Measurements from ENCODE around the gene PDE4D. TPM values are rescaled to one million over a fixed set of nuclear protein-coding genes. Genes with fewer than 3 reads are reported as not detected.

Gene PDE4D
- total and polyA plus RNA-seq, 2 donors (not counting 3 experiments of a cell fraction or from before 2014, with no cell fraction given) = 34.5 to 51.2 TPM

DNA sequence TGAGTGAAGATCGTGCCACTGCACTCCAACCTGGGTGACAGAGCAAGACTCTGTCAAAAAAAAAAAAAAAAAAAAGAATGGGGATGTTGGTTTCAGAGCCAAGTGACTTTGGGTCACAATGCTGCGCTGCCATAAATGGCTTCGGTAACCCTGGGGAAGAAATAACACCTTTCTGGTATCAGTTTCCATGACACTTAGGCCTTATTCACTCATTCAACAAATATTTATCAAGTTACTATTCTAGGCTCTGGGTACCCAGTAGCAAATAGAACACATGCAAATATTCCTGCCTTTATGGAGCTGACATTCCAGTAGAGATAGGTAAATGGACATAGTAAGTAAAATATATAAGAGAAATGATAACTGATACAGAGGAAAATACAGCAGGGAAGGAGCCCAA lies 454.2 kb downstream of the PDE4D start:
- dilution Hi-C loops (cut with MboI; ENCODE audit: extremely low pct_ligation_motif_present, low sequenced_read_pairs) (no loop called here), intact Hi-C loops (cut with micrococcal nuclease) (no loop called here)
- no peak overlapping the region for H3K9ac ChIP-seq (replicated peaks; ENCODE audit: extremely low read depth, insufficient read depth, low read length)
- no peaks in the 10 kb centered on the region for H3K79me2 ChIP-seq (ENCODE audit: control insufficient read depth, insufficient read depth, low read length)
- H3K9me3 ChIP-seq (replicated peaks; ENCODE audit: control insufficient read depth, insufficient read depth, low read length) = no peaks in the 10 kb centered on the region
- H3K27me3 ChIP-seq (ENCODE audit: control insufficient read depth in 2 of 2, insufficient read depth in 2 of 2, low read length in 2 of 2) = no peaks in the 10 kb centered on the region
- H3K36me3 ChIP-seq (ENCODE audit: control insufficient read depth in 2 of 2, extremely low read depth in 1 of 2, insufficient read depth in 2 of 2, low read length in 2 of 2) = no peaks in the 10 kb centered on the region
- no peak overlapping the region for H3K4me3 ChIP-seq (replicated peaks in 1 of 3; ENCODE audit: insufficient read depth in 1 of 3, low read depth in 1 of 3, low read length in 3 of 3)
- H3K27ac ChIP-seq (ENCODE audit: insufficient read depth, low read depth, low read length) = no peak overlapping the region
- BruUV-seq (replicated peaks) = no TSS peak
- no peak overlapping the region for H2AFZ ChIP-seq (ENCODE audit: low read depth, low read length)
- DNase-seq (ENCODE audit: low read depth, low spot score) = no peak
- no peaks in the 10 kb centered on the region for H3K4me1 ChIP-seq (ENCODE audit: control insufficient read depth, extremely low read depth, insufficient read depth, low read length)
- no peak for FAIRE-seq
- CTCF ChIA-PET = interaction anchor here (0.7 kb wide), 1 partner anchor 585 kb away, joined by 3 read pairs; no protein-coding TSS in a partner anchor
- no peak for TF ChIP-seq GATA2 (IDR thresholded peaks at IDR 0.05; ENCODE audit: insufficient read depth, insufficient read length, low read depth, low read length)
- TF ChIP-seq MYC (IDR thresholded peaks at IDR 0.05; ENCODE audit: low read depth, low read length) = no peak
- no peak for TF ChIP-seq EZH2 (IDR thresholded peaks at IDR 0.05; ENCODE audit: borderline replicate concordance, low read depth, low read length, severe bottlenecking)
- TF ChIP-seq, protein P1, sequence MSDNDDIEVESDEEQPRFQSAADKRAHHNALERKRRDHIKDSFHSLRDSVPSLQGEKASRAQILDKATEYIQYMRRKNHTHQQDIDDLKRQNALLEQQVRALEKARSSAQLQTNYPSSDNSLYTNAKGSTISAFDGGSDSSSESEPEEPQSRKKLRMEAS (IDR thresholded peaks at IDR 0.05; ENCODE audit: insufficient read depth, insufficient read length) = no peak
- no peak for TF ChIP-seq FOS (IDR thresholded peaks at IDR 0.05; ENCODE audit: borderline replicate concordance, insufficient read depth, low read length)
- no peak for TF ChIP-seq POLR2AphosphoS5 (IDR thresholded peaks at IDR 0.05; ENCODE audit: insufficient read depth, low read depth, low read length)
- TF ChIP-seq JUN (IDR thresholded peaks at IDR 0.05; ENCODE audit: borderline replicate concordance, insufficient read depth, insufficient read length, low read depth) = no peak
- TF ChIP-seq POLR2A (IDR thresholded peaks at IDR 0.05; ENCODE audit: low read depth, low read length) = no peak
- H4K20me1 ChIP-seq (replicated peaks; ENCODE audit: control insufficient read depth, extremely low read depth, insufficient read depth, low read length) = no peaks in the 10 kb centered on the region
- no peak overlapping the region for H3K4me2 ChIP-seq (ENCODE audit: insufficient read depth, low read length)
- POLR2A ChIA-PET = no interaction called here
- H3K9me1 ChIP-seq (replicated peaks; ENCODE audit: control insufficient read depth, extremely low read depth, insufficient read depth, low read length) = no peaks in the 10 kb centered on the region

DNA sequence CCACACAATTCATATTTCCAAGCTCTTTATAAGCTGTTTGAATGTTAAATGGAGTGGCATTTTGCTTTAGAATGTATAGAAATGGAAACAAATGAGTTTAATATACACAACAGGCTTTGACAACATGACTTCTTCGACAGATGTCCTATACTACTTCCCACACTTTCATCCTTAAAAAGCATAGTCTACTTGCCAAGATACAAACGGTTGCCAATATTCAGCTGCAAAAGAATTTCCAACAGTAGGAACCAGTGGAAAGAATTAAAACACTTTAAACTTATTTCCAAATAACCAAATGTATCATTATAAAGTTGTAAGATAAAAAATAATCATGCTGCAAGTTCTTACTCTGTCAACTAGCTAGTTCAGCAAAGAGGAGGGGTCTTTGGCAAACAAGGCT lies 456.4 kb downstream of the PDE4D start:
- no TSS peak for BruUV-seq (replicated peaks)
- H4K20me1 ChIP-seq (replicated peaks; ENCODE audit: control insufficient read depth, extremely low read depth, insufficient read depth, low read length) = no peaks in the 10 kb centered on the region
- ChIA-PET CTCF (interaction anchor here (0.9 kb wide), 1 partner anchor 249 kb away, joined by 3 read pairs; no protein-coding TSS in a partner anchor), POLR2A (no interaction called here)
- H3K4me3 ChIP-seq (replicated peaks in 1 of 3; ENCODE audit: insufficient read depth in 1 of 3, low read depth in 1 of 3, low read length in 3 of 3) = no peak overlapping the region
- FAIRE-seq (no peak), DNase-seq (ENCODE audit: low read depth, low spot score) (no peak)
- TF ChIP-seq, protein P2, sequence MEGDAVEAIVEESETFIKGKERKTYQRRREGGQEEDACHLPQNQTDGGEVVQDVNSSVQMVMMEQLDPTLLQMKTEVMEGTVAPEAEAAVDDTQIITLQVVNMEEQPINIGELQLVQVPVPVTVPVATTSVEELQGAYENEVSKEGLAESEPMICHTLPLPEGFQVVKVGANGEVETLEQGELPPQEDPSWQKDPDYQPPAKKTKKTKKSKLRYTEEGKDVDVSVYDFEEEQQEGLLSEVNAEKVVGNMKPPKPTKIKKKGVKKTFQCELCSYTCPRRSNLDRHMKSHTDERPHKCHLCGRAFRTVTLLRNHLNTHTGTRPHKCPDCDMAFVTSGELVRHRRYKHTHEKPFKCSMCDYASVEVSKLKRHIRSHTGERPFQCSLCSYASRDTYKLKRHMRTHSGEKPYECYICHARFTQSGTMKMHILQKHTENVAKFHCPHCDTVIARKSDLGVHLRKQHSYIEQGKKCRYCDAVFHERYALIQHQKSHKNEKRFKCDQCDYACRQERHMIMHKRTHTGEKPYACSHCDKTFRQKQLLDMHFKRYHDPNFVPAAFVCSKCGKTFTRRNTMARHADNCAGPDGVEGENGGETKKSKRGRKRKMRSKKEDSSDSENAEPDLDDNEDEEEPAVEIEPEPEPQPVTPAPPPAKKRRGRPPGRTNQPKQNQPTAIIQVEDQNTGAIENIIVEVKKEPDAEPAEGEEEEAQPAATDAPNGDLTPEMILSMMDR (IDR thresholded peaks at IDR 0.05; ENCODE audit: extremely low read depth in 1 of 2, insufficient read depth in 1 of 2, low read depth in 1 of 2, low read length in 2 of 2) = no peak
- TF ChIP-seq, protein P1 (IDR thresholded peaks at IDR 0.05; ENCODE audit: insufficient read depth, insufficient read length) = no peak
- TF ChIP-seq POLR2A (IDR thresholded peaks at IDR 0.05; ENCODE audit: low read depth, low read length) = no peak
- no peak for TF ChIP-seq MYC (IDR thresholded peaks at IDR 0.05; ENCODE audit: low read depth, low read length)
- TF ChIP-seq FOS (IDR thresholded peaks at IDR 0.05; ENCODE audit: borderline replicate concordance, insufficient read depth, low read length) = no peak
- no peak for TF ChIP-seq GATA2 (IDR thresholded peaks at IDR 0.05; ENCODE audit: insufficient read depth, insufficient read length, low read depth, low read length)
- TF ChIP-seq POLR2AphosphoS5 (IDR thresholded peaks at IDR 0.05; ENCODE audit: insufficient read depth, low read depth, low read length) = no peak
- TF ChIP-seq EZH2 (IDR thresholded peaks at IDR 0.05; ENCODE audit: borderline replicate concordance, low read depth, low read length, severe bottlenecking) = no peak
- TF ChIP-seq JUN (IDR thresholded peaks at IDR 0.05; ENCODE audit: borderline replicate concordance, insufficient read depth, insufficient read length, low read depth) = no peak
- H3K4me1 ChIP-seq (ENCODE audit: control insufficient read depth, extremely low read depth, insufficient read depth, low read length) = no peaks in the 10 kb centered on the region
- no peaks in the 10 kb centered on the region for H3K79me2 ChIP-seq (ENCODE audit: control insufficient read depth, insufficient read depth, low read length)
- H3K36me3 ChIP-seq (ENCODE audit: control insufficient read depth in 2 of 2, extremely low read depth in 1 of 2, insufficient read depth in 2 of 2, low read length in 2 of 2) = no peaks in the 10 kb centered on the region
- H3K9ac ChIP-seq (replicated peaks; ENCODE audit: extremely low read depth, insufficient read depth, low read length) = no peak overlapping the region
- H3K27me3 ChIP-seq (ENCODE audit: control insufficient read depth in 2 of 2, insufficient read depth in 2 of 2, low read length in 2 of 2) = no peaks in the 10 kb centered on the region
- H2AFZ ChIP-seq (ENCODE audit: low read depth, low read length) = no peak overlapping the region
- no peak overlapping the region for H3K27ac ChIP-seq (ENCODE audit: insufficient read depth, low read depth, low read length)
- intact Hi-C loops (cut with micrococcal nuclease) = no loop called here
- no peaks in the 10 kb centered on the region for H3K9me1 ChIP-seq (replicated peaks; ENCODE audit: control insufficient read depth, extremely low read depth, insufficient read depth, low read length)
- dilution Hi-C loops (cut with MboI; ENCODE audit: extremely low pct_ligation_motif_present, low sequenced_read_pairs) = no loop called here
- H3K9me3 ChIP-seq (replicated peaks; ENCODE audit: control insufficient read depth, insufficient read depth, low read length) = no peaks in the 10 kb centered on the region
- H3K4me2 ChIP-seq (ENCODE audit: insufficient read depth, low read length) = no peak overlapping the region

All from endothelial cell of umbilical vein (primary cell).